Retinal pigment epithelial cell (primary cell): ENCODE measurements around the gene DOK7.

Experiments
- DNase-seq: peaks from one replicate; pipeline ENCODE4 v3.0.0-alpha.2; 2010; ENCODE audit warnings: low read depth
- H3K4me3 ChIP-seq: 2 replicates; pipeline ENCODE4 v1.5.1; 2011; ENCODE audit warnings: mild to moderate bottlenecking, low read length, control low read depth, moderate library complexity
- TF ChIP-seq, protein P1 (sequence below): conservative IDR thresholded peaks from 2 replicates; pipeline ENCODE4 v1.5.1; 2011; ENCODE audit warnings: low read depth, low read length, control low read depth, inconsistent platforms

Gene DOK7

DNA sequence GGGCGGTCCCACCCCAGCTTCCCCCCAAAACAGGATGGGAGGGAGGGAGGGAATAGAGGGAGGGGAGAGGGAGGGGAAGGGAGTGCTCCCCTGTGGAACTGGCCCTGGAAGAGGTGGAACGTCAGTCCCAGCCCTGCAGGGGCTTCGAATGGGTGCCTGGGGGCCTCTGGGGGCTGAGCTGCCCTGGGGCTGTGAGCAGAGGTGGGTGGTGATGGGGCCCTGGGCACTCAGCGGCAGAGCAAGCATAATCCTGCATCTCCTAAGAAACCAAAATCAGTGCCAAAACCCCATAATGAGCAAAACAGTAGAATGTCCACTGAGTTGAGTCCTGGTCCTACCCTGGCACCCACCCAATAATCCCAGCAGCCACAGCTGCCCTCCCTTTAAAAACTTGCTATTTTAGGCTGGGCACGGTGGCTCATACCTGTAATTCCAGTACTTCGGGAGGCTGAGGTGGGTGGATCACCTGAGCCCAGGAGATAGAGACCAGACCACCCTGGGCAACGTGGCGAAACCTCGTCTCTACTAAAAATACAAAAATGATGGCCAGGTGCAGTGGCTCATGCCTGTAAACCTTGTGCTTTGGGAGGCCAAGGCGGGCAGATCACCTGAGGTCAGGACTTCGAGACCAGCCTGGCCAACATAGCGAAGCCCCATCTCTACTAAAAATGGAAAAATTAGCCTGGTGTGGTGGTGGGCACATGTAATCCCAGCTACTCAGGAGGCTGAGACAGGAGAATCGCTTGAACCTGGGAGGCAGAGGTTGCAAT lies 11.1 kb downstream of the DOK7 start:
- TF ChIP-seq, protein P1, sequence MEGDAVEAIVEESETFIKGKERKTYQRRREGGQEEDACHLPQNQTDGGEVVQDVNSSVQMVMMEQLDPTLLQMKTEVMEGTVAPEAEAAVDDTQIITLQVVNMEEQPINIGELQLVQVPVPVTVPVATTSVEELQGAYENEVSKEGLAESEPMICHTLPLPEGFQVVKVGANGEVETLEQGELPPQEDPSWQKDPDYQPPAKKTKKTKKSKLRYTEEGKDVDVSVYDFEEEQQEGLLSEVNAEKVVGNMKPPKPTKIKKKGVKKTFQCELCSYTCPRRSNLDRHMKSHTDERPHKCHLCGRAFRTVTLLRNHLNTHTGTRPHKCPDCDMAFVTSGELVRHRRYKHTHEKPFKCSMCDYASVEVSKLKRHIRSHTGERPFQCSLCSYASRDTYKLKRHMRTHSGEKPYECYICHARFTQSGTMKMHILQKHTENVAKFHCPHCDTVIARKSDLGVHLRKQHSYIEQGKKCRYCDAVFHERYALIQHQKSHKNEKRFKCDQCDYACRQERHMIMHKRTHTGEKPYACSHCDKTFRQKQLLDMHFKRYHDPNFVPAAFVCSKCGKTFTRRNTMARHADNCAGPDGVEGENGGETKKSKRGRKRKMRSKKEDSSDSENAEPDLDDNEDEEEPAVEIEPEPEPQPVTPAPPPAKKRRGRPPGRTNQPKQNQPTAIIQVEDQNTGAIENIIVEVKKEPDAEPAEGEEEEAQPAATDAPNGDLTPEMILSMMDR, result no peak
- DNase-seq, result no peak
- H3K4me3 ChIP-seq, result no peak overlapping the region

- no peak for DNase-seq
- H3K4me3 ChIP-seq, result no peak overlapping the region
Measured at GRCh38 chr4:3475041-3475712, 12.1 kb downstream of the DOK7 start.

GRCh38 chr4:3475713-3476260 lies 12.7 kb downstream of the DOK7 start:
- DNase-seq, result no peak
- no peak overlapping the region for H3K4me3 ChIP-seq
- TF ChIP-seq, protein P1, result no peak

More at GRCh38 chr4:3475041-3475712, 12.1 kb downstream of the DOK7 start:
- TF ChIP-seq, protein P1, result no peak

GRCh38 chr4:3476341-3476747 lies 13.2 kb downstream of the DOK7 start:
- no peak overlapping the region for H3K4me3 ChIP-seq
- TF ChIP-seq, protein P1, result no peak
- DNase-seq, result no peak

GRCh38 chr4:3476936-3477749 lies 14.0 kb downstream of the DOK7 start:
- DNase-seq, result no peak
- TF ChIP-seq, protein P1, result no peak
- H3K4me3 ChIP-seq, result no peak overlapping the region

GRCh38 chr4:3477750-3478430 lies 14.8 kb downstream of the DOK7 start:
- TF ChIP-seq, protein P1, result no peak
- no peak overlapping the region for H3K4me3 ChIP-seq
- DNase-seq, result no peak
